H9 (cell line): ENCODE results near the gene SUMO4. TPM values are rescaled to one million over a fixed set of nuclear protein-coding genes. Genes with fewer than 3 reads are reported as not detected.

ENCODE experiments used
- DNase-seq: peaks from one replicate; pipeline ENCODE4 v3.0.0-alpha.2; 2017
- H2AFZ ChIP-seq: one replicate; pipeline ENCODE4 v1.6.1; 2013; ENCODE audit warnings: mild to moderate bottlenecking, low read length, control low read depth, moderate library complexity
- H2AK5ac ChIP-seq: 2 replicates; pipeline ENCODE4 v1.6.1; 2013; ENCODE audit warnings: low read length, control low read depth, mixed read lengths; ENCODE audit not compliant: insufficient read length
- H2BK120ac ChIP-seq: one replicate; pipeline ENCODE4 v1.6.1; 2013; ENCODE audit warnings: low read depth, mild to moderate bottlenecking, low read length, control low read depth, inconsistent platforms; ENCODE audit not compliant: poor library complexity, severe bottlenecking
- H2BK12ac ChIP-seq: 2 replicates; pipeline ENCODE4 v1.6.1; 2013; ENCODE audit warnings: low read length, control low read depth, mixed read lengths, low read depth; ENCODE audit not compliant: insufficient read length
- H2BK15ac ChIP-seq: 2 replicates; pipeline ENCODE4 v1.6.1; 2013; ENCODE audit warnings: low read depth, low read length, control low read depth
- H2BK20ac ChIP-seq: one replicate; pipeline ENCODE4 v1.6.1; 2013; ENCODE audit warnings: low read depth, mild to moderate bottlenecking, low read length, control low read depth, inconsistent platforms; ENCODE audit not compliant: poor library complexity, severe bottlenecking
- H2BK5ac ChIP-seq: 2 replicates; pipeline ENCODE4 v1.6.1; 2013; ENCODE audit warnings: low read length, control low read depth, mixed read lengths; ENCODE audit not compliant: insufficient read length
- H3K14ac ChIP-seq: 2 replicates; pipeline ENCODE4 v1.6.1; 2013; ENCODE audit warnings: low read length, control low read depth; ENCODE audit not compliant: insufficient read depth
- H3K18ac ChIP-seq: 2 replicates; pipeline ENCODE4 v1.6.1; 2013; ENCODE audit warnings: low read depth, mild to moderate bottlenecking, mixed read lengths, low read length, control low read depth; ENCODE audit not compliant: insufficient read length
- H3K23ac ChIP-seq: 2 replicates; pipeline ENCODE4 v1.6.1; 2013; ENCODE audit warnings: low read length, control low read depth, mixed read lengths, low read depth; ENCODE audit not compliant: insufficient read length
- H3K23me2 ChIP-seq: 2 replicates; pipeline ENCODE4 v1.6.1; 2013; ENCODE audit warnings: low read depth, mild to moderate bottlenecking, mixed read lengths, low read length, control low read depth; ENCODE audit not compliant: insufficient read length, poor library complexity, severe bottlenecking
- H3K27ac ChIP-seq: 2 replicates; pipeline ENCODE4 v1.5.1; 2013; ENCODE audit warnings: low read length, control low read depth, mixed read lengths, low read depth; ENCODE audit not compliant: insufficient read length
- H3K27me3 ChIP-seq: 2 replicates; pipeline ENCODE4 v1.6.1; 2013; ENCODE audit warnings: low read length, control low read depth, inconsistent platforms; ENCODE audit not compliant: insufficient read depth
- H3K4ac ChIP-seq: 2 replicates; pipeline ENCODE4 v1.6.1; 2013; ENCODE audit warnings: low read depth, mild to moderate bottlenecking, control low read depth, inconsistent platforms, low read length, moderate library complexity
- H3K4me1 ChIP-seq: 2 replicates; pipeline ENCODE4 v1.6.1; 2013; ENCODE audit warnings: low read length, control low read depth, inconsistent platforms; ENCODE audit not compliant: insufficient read depth
- H3K4me2 ChIP-seq: 2 replicates; pipeline ENCODE4 v1.6.1; 2013; ENCODE audit warnings: low read length, control low read depth, mixed read lengths; ENCODE audit not compliant: insufficient read length, insufficient read depth
- H3K56ac ChIP-seq: 2 replicates; pipeline ENCODE4 v1.6.1; 2013; ENCODE audit warnings: low read depth, mild to moderate bottlenecking, mixed read lengths, low read length, control low read depth; ENCODE audit not compliant: insufficient read length
- H3K79me1 ChIP-seq: 2 replicates; pipeline ENCODE4 v1.6.1; 2013; ENCODE audit warnings: low read depth, mild to moderate bottlenecking, moderate library complexity, low read length, control low read depth, inconsistent platforms; ENCODE audit not compliant: insufficient read depth, poor library complexity, severe bottlenecking
- H3K79me2 ChIP-seq: 2 replicates; pipeline ENCODE4 v1.6.1; 2013; ENCODE audit warnings: low read length, control low read depth, inconsistent platforms; ENCODE audit not compliant: insufficient read depth
- H3K9ac ChIP-seq: 2 replicates; pipeline ENCODE4 v1.6.1; 2013; ENCODE audit warnings: low read length, control low read depth, mixed read lengths; ENCODE audit not compliant: insufficient read length; ENCODE audit errors: extremely low read depth
- H3K9me3 ChIP-seq: one replicate; pipeline ENCODE4 v1.6.1; 2013; ENCODE audit warnings: low read depth, low read length, inconsistent platforms; ENCODE audit not compliant: control insufficient read depth
- H3T11ph ChIP-seq: one replicate; pipeline ENCODE4 v1.6.1; 2013; ENCODE audit warnings: mild to moderate bottlenecking, low read length, control low read depth, inconsistent platforms
- H4K20me1 ChIP-seq: one replicate; pipeline ENCODE4 v1.6.1; 2013; ENCODE audit not compliant: control insufficient read depth, insufficient read length, insufficient read depth
- H4K5ac ChIP-seq: 2 replicates; pipeline ENCODE4 v1.6.1; 2013; ENCODE audit warnings: low read depth, mild to moderate bottlenecking, mixed read lengths, low read length, control low read depth; ENCODE audit not compliant: insufficient read length
- H4K8ac ChIP-seq: replicated peaks from 2 replicates; pipeline ENCODE4 v1.6.1; 2013; ENCODE audit warnings: low read length, control low read depth, mixed read lengths, low read depth; ENCODE audit not compliant: insufficient read length
- H4K91ac ChIP-seq: 2 replicates; pipeline ENCODE4 v1.6.1; 2013; ENCODE audit warnings: low read depth, mild to moderate bottlenecking, moderate library complexity, mixed read lengths, low read length, control low read depth; ENCODE audit not compliant: insufficient read length
- H3K27ac Mint-ChIP-seq, 3 experiments: 2 replicates in 2 of 3; 3 replicates in 1 of 3; pipeline ENCODE4 v1.8.0; 2020 to 2021; ENCODE audit warnings: mixed read lengths in 3 of 3, mild to moderate bottlenecking in 1 of 3, moderate library complexity in 1 of 3
- H3K27me3 Mint-ChIP-seq: 2 replicates; pipeline ENCODE4 v1.8.0; 2021; ENCODE audit warnings: low read depth, mild to moderate bottlenecking, moderate library complexity, mixed read lengths
- H3K36me3 Mint-ChIP-seq, 3 experiments: 2 replicates in 2 of 3; 3 replicates in 1 of 3; pipeline ENCODE4 v1.8.0; 2020 to 2021; ENCODE audit warnings: low read depth in 3 of 3, mixed read lengths in 3 of 3; ENCODE audit not compliant: insufficient read depth in 1 of 3
- H3K4me1 Mint-ChIP-seq, 2 experiments: 2 replicates each; pipeline ENCODE4 v1.8.0; 2020; ENCODE audit warnings: mixed read lengths in 2 of 2
- H3K4me3 Mint-ChIP-seq, 2 experiments: 2 replicates in 1 of 2; 3 replicates in 1 of 2; pipeline ENCODE4 v1.8.0; 2020 to 2021; ENCODE audit warnings: mild to moderate bottlenecking in 2 of 2, mixed read lengths in 2 of 2, moderate library complexity in 1 of 2
- H3K9me3 Mint-ChIP-seq, 2 experiments: 2 replicates in 1 of 2; 3 replicates in 1 of 2; pipeline ENCODE4 v1.8.0; 2020; ENCODE audit warnings: mild to moderate bottlenecking in 2 of 2, mixed read lengths in 2 of 2, moderate library complexity in 1 of 2
- CTCF ChIP-seq: fragments of 200-600 bp; sonication (generic); conservative IDR thresholded peaks from 3 replicates; pipeline ENCODE4 v1.8.0; 2021; ENCODE audit warnings: antibody characterized with exemption, mild to moderate bottlenecking
- WGBS: extraction: QIAGEN DNeasy Blood & Tissue Kit; methylation state at CpG from one replicate; pipeline ENCODE4 v1.1.7; 2013; ENCODE audit warnings: missing lambda C conversion rate, low lambda C conversion rate, mixed read lengths; ENCODE audit not compliant: insufficient read length; ENCODE audit errors: extremely low coverage; 5-methylcytosine and 5-hydroxymethylcytosine counted together
- total RNA-seq: library from RNA; stranded (reverse); gene quantifications from 2 replicates; pipeline ENCODE4 v1.2.1, GENCODE V29; 2021

Gene SUMO4
- total RNA-seq, 1 experiment from 2014 or later, result 1.5 TPM

GRCh38 chr6:149428606-149429005, 28.5 kb downstream of the SUMO4 start:
- no peaks in the 10 kb centered on the region for H3K27me3 ChIP-seq
- H3K56ac ChIP-seq, result no peak overlapping the region
- no peak overlapping the region for H3K14ac ChIP-seq
- no peak overlapping the region for H3K27ac ChIP-seq
- WGBS, result no CpG with 5 or more reads among the region's 4 CpGs
- H3K18ac ChIP-seq, result no peak overlapping the region
- Mint-ChIP-seq H3K36me3 (no peaks in the 10 kb centered on the region), H3K4me1 (peaks cover 11 to 15% of the 10 kb centered on the region in 2 experiments), H3K27ac (no peak overlapping the region; a peak in 1 of 7 replicates), H3K9me3 (no peaks in the 10 kb centered on the region), H3K27me3 (no peaks in the 10 kb centered on the region), H3K4me3 (no peak overlapping the region)
- no peaks in the 10 kb centered on the region for H3K4me1 ChIP-seq
- H3K23me2 ChIP-seq, result no peaks in the 10 kb centered on the region
- H2BK20ac ChIP-seq, result no peak overlapping the region
- H2AFZ ChIP-seq, result no peak overlapping the region
- no peak overlapping the region for H2BK120ac ChIP-seq
- no peaks in the 10 kb centered on the region for H3K79me1 ChIP-seq
- DNase-seq, result no peak
- no peak overlapping the region for H2BK15ac ChIP-seq
- H3K9ac ChIP-seq, result no peak overlapping the region
- H2AK5ac ChIP-seq, result no peak overlapping the region
- no peak overlapping the region for H4K5ac ChIP-seq
- no peak overlapping the region for H2BK12ac ChIP-seq
- H3K79me2 ChIP-seq, result no peaks in the 10 kb centered on the region
- H4K91ac ChIP-seq, result no peak overlapping the region
- H3T11ph ChIP-seq, result no peak overlapping the region
- H2BK5ac ChIP-seq, result no peak overlapping the region
- no peaks in the 10 kb centered on the region for H3K9me3 ChIP-seq
- TF ChIP-seq CTCF, result no peak
- H4K8ac ChIP-seq, result no peak overlapping the region
- no peak overlapping the region for H3K23ac ChIP-seq
- H4K20me1 ChIP-seq, result no peaks in the 10 kb centered on the region
- H3K4ac ChIP-seq, result no peak overlapping the region
- H3K4me2 ChIP-seq, result no peak overlapping the region
